Sigmoid colon (tissue), 7 donors: Measurements from ENCODE around the gene RBBP8NL. TPM values are rescaled to one million over a fixed set of nuclear protein-coding genes. Genes with fewer than 3 reads are reported as not detected.

Experiments used
- DNase-seq: peaks from one replicate; pipeline ENCODE4 v3.0.0-alpha.2; 2019
- H3K27ac ChIP-seq, 4 donors: fragments of 200-600 bp; sonication (generic); one replicate each; pipeline ENCODE4 v1.5.1; 2016 to 2019; ENCODE audit warnings: mild to moderate bottlenecking in 1 of 4
- H3K27me3 ChIP-seq, 3 donors: fragments of 200-600 bp; sonication (generic); one replicate each; pipeline ENCODE4 v1.5.1; 2019; ENCODE audit warnings: mild to moderate bottlenecking in 1 of 3
- H3K36me3 ChIP-seq, 4 donors: fragments of 200-600 bp; sonication (generic); one replicate each; pipeline ENCODE4 v1.5.1; 2016 to 2019
- H3K4me1 ChIP-seq, 4 donors: fragments of 200-600 bp; sonication (generic); one replicate each; pipeline ENCODE4 v1.5.1; 2017 to 2019
- H3K4me3 ChIP-seq, 4 donors: fragments of 200-600 bp; sonication (generic); one replicate each; pipeline ENCODE4 v1.5.1; 2017 to 2019; ENCODE audit warnings: mild to moderate bottlenecking in 2 of 4, moderate library complexity in 1 of 4
- H3K9me3 ChIP-seq, 4 donors: fragments of 200-600 bp in 3 of 4; sonication (generic) in 3 of 4; one replicate each; pipeline versions ENCODE4 v1.5.1 to v1.6.1; 2013 to 2019
- EP300 ChIP-seq, 4 donors: sonication (generic); formaldehyde crosslinking; IDR thresholded peaks; one replicate each; pipeline ENCODE4 v1.6.1; 2017; ENCODE audit warnings: antibody characterized with exemption in 4 of 4
- POLR2A ChIP-seq, 2 donors: fragments of 450-650 bp; IDR thresholded peaks; one replicate each; pipeline ENCODE4 v1.6.1; 2016; ENCODE audit warnings: antibody characterized with exemption in 2 of 2, mild to moderate bottlenecking in 2 of 2, moderate library complexity in 2 of 2
- POLR2AphosphoS5 ChIP-seq, 4 donors: sonication (generic); formaldehyde crosslinking; IDR thresholded peaks; one replicate each; pipeline ENCODE4 v1.6.1; 2017; ENCODE audit warnings: antibody characterized with exemption in 4 of 4
- WGBS, 2 donors: extraction: QIAGEN DNeasy Blood & Tissue Kit; methylation state at CpG; one replicate each; pipeline ENCODE4 v1.1.7; 2013; 5-methylcytosine and 5-hydroxymethylcytosine counted together
- intact Hi-C: fragments of 100-400 bp; cut with DNase I; formaldehyde crosslinking; loops from one replicate; pipeline ENCODE4 v1.15.1; 2023
- polyA plus RNA-seq, 3 donors: library from polyadenylated mRNA; stranded (reverse); fragments of 200-250 nt; gene quantifications; one replicate each; pipeline ENCODE4 v1.2.3, GENCODE V29; 2013
- total RNA-seq, 4 donors: library from RNA; depleted of rRNA; stranded (reverse); fragments of >200 nt; gene quantifications; one replicate each; pipeline ENCODE4 v1.1.0, GENCODE V29; 2016
- TF ChIP-seq, protein P1 (sequence below), 4 experiments: fragments of 450-650 bp in 3 of 4; fragments of 200-600 bp in 1 of 4; IDR thresholded peaks; one replicate each; pipeline ENCODE4 v1.5.1; 2016 to 2019; ENCODE audit warnings: antibody characterized with exemption in 4 of 4, mild to moderate bottlenecking in 3 of 4, moderate library complexity in 2 of 4
- donor health status: healthy with polysubstance abuse.
- donor health status: Bipolar disorder and iron deficiency.
- donor health status: healthy.

RBBP8NL gene
- total and polyA plus RNA-seq, 7 donors: 4.2 to 12.5 (median 5.4) TPM; not detected in 4

GRCh38 chr20:62419759-62420158 is 7.6 kb downstream of the RBBP8NL start:
- H3K36me3 ChIP-seq: no peaks in the 10 kb centered on the region
- 82 to 85% methylated on average over 9 of the region's 9 CpGs for WGBS, 2 donors
- no peaks in the 10 kb centered on the region for H3K4me1 ChIP-seq
- DNase-seq: no peak
- H3K27me3 ChIP-seq: peaks cover 0 to 22% (median 7%) of the 10 kb centered on the region in 3 donors
- H3K9me3 ChIP-seq: no peaks in the 10 kb centered on the region
- TF ChIP-seq POLR2A (IDR thresholded peaks at IDR 0.05) (no peak), EP300 (IDR thresholded peaks at IDR 0.05) (no peak), POLR2AphosphoS5 (IDR thresholded peaks at IDR 0.05) (no peak)
- TF ChIP-seq, protein P1, sequence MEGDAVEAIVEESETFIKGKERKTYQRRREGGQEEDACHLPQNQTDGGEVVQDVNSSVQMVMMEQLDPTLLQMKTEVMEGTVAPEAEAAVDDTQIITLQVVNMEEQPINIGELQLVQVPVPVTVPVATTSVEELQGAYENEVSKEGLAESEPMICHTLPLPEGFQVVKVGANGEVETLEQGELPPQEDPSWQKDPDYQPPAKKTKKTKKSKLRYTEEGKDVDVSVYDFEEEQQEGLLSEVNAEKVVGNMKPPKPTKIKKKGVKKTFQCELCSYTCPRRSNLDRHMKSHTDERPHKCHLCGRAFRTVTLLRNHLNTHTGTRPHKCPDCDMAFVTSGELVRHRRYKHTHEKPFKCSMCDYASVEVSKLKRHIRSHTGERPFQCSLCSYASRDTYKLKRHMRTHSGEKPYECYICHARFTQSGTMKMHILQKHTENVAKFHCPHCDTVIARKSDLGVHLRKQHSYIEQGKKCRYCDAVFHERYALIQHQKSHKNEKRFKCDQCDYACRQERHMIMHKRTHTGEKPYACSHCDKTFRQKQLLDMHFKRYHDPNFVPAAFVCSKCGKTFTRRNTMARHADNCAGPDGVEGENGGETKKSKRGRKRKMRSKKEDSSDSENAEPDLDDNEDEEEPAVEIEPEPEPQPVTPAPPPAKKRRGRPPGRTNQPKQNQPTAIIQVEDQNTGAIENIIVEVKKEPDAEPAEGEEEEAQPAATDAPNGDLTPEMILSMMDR (IDR thresholded peaks at IDR 0.05): no peak
- intact Hi-C loops: no loop called here
- H3K4me3 ChIP-seq: no peak overlapping the region
- H3K27ac ChIP-seq: no peak overlapping the region

DNA sequence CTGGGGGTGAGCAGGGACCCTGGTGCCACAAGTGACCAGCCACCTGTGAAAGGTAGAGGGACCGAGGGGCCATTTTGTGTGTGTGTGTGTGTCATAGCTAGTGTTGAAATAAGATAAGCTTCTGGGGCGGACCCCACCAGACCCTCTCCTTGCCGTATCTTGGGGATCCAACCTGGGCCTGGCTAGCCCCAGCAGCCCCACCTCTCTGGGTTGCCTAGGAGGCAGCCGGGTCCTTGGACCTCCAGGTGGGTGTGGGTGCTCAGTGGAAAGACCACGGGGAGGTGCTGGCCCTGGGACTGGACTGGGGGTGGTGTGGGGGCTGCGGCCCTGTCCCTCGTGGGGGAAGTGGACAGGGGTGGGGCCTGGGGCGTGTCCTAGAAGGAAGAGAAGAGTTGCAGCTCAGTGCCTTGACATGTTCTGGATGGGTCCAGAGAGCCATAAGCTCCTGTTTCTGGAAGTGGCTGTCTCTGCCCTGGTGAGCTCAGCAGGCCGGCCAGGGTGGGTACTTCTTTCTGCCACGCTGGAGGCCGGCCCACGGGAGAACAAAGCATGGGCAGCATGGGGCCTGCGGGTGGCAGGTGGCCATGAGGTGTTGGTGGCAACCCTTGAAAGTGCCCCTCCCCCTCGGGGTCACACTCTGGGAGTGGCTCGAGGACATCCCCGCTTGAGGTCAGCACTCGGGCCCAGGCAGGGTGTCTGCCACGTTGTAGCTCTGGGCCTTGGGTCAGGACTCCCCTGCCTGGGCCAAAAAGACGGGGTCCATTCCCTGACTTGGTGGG is 8.4 kb downstream of the RBBP8NL start:
- H3K27ac ChIP-seq: no peak overlapping the region
- H3K4me1 ChIP-seq: no peaks in the 10 kb centered on the region
- intact Hi-C loops: no loop called here
- 80 to 84% methylated on average over 19 of the region's 19 CpGs for WGBS, 2 donors
- no peak for TF ChIP-seq POLR2A (IDR thresholded peaks at IDR 0.05)
- no peak for TF ChIP-seq POLR2AphosphoS5 (IDR thresholded peaks at IDR 0.05)
- no peak for TF ChIP-seq EP300 (IDR thresholded peaks at IDR 0.05)
- TF ChIP-seq, protein P1 (IDR thresholded peaks at IDR 0.05): no peak
- no peaks in the 10 kb centered on the region for H3K9me3 ChIP-seq
- H3K4me3 ChIP-seq: no peak overlapping the region
- H3K27me3 ChIP-seq: peaks cover 0 to 14% (median 4%) of the 10 kb centered on the region in 3 donors
- no peaks in the 10 kb centered on the region for H3K36me3 ChIP-seq
- no peak for DNase-seq

DNA sequence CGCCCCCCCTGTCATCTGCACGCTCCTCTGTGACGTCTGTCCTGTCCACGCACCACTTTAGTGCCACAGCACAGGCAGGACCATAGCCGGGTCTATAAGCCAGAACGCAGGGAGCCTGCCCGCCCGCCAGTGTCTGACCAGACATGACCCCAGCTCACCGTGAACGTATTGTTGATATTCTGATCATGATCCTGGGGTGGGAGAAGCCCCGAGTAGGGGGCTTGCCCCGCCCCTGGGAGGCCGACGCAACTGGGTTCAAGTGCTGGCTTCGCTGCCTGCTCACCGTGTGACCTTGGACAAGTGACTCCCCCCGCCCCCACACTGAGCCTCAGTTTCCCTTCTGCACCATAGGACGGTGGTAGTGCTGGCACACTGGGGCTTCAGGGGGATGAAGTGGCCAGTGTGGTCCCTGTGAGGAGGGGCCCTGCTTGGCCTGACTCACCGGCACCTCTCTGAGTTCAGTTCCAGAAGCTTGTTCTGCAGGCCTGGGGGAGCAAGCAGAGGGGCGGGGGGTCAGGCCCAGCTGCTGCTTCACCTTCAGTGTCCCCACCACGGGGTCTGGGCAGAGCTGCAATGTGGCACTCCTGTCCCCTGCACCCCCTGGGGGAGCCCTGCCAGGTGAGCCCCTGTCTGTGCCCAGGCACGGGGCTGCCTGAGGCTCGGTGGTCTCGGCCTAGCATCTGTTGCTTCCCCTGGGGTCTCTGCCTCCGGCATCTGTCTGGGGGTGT is 9.2 kb downstream of the RBBP8NL start:
- no peak for DNase-seq
- TF ChIP-seq EP300 (IDR thresholded peaks at IDR 0.05): no peak
- no peak for TF ChIP-seq POLR2AphosphoS5 (IDR thresholded peaks at IDR 0.05)
- TF ChIP-seq, protein P1 (IDR thresholded peaks at IDR 0.05): no peak
- no peak for TF ChIP-seq POLR2A (IDR thresholded peaks at IDR 0.05)
- Histone ChIP-seq H3K27me3 (peaks cover 0 to 8% (median 0%) of the 10 kb centered on the region in 3 donors), H3K4me3 (no peak overlapping the region), H3K9me3 (no peaks in the 10 kb centered on the region), H3K36me3 (no peaks in the 10 kb centered on the region), H3K27ac (no peak overlapping the region), H3K4me1 (no peaks in the 10 kb centered on the region)
- intact Hi-C loops: no loop called here
- WGBS, 2 donors: 83 to 87% methylated on average over 25 of the region's 25 CpGs

DNA sequence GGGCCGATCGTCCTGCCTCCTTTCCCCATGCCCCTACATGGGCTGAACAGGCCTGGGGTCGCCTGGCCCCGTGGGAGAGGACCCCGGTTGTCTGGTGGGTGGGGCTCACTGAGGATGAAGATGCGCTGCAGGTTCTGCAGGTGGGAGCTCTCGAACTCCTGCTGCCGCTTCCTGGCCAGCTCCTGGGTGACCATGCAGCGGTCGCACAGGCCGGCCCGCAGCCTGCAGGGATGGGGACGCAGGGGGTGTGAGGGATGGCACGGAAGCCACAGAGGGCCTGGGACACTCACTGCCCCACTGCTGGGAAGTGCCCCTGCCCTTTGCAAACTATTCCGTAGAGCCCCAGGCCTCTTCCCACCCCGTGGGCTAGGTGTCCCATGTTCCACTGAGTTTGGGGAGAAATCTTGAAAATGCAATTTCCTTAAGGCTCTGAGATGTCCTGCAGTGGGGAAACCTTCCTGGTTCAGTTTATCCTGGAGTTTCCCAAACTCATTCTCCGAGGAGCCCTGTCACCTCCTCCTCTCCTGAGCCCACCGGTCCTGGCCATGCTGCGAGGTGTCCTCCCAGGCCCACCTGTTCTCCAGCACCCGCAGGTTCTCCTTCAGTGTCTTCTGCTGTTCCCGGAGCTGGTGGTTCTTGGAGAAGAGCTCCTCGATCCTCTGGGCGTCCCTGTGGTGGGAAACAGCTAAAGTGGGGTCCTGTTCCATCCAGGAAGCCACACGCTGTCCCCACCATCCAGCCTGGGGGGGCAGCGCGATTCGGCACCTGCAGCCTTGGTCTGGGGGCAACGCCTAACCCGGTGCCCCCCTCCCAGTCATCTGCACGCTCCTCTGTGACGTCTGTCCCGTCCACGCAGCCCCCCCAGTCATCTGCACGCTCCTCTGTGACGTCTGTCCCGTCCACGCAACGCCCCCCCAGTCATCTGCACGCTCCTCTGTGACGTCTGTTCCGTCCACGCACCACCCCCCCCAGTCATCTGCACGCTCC is 10.4 kb downstream of the RBBP8NL start:
- DNase-seq: no peak
- intact Hi-C loops: no loop called here
- Histone ChIP-seq H3K4me3 (no peak overlapping the region), H3K27me3 (peaks cover 0 to 8% (median 0%) of the 10 kb centered on the region in 3 donors), H3K27ac (no peak overlapping the region), H3K9me3 (no peaks in the 10 kb centered on the region), H3K4me1 (no peaks in the 10 kb centered on the region), H3K36me3 (no peaks in the 10 kb centered on the region)
- TF ChIP-seq POLR2AphosphoS5 (IDR thresholded peaks at IDR 0.05) (no peak), EP300 (IDR thresholded peaks at IDR 0.05) (no peak), POLR2A (IDR thresholded peaks at IDR 0.05) (no peak)
- TF ChIP-seq, protein P1 (IDR thresholded peaks at IDR 0.05): no peak
- WGBS, 2 donors: 87 to 91% methylated on average over 43 of the region's 43 CpGs
